GM18951 (cell line): ENCODE data around the gene TBC1D22A.

Experiments
- POLR2A ChIP-seq: IDR thresholded peaks from 4 replicates; pipeline ENCODE4 v1.6.1; 2011; ENCODE audit warnings: mild to moderate bottlenecking; ENCODE audit not compliant: insufficient read length, insufficient read depth; ENCODE audit errors: extremely low read depth
- in situ Hi-C: fragments of 300-500 bp; cut with MboI; formaldehyde crosslinking; loops from one replicate; pipeline ENCODE4 v1.12.0; 2022; ENCODE audit warnings: low sequenced_read_pairs, mixed read lengths, inconsistent platforms; ENCODE audit not compliant: unreplicated experiment

Gene TBC1D22A

DNA sequence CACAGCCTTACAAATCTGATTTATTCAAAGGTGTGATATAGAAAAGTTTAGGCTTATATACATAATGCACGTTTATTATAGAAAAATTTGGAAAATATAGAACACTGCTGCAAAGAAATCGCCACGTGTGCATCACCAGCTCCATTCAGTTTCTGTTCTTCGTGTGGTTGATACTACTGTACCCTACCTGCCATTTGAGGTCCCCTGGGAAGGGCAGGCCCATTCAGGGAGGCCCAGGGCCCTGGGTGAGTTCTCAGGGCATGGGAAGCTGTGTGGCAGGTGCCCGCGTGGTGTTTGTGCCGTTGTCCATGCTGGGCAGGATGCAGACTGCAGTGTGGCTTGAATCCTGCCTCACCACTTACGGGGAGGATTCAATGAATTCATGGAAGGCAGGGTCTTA, 60.8 kb downstream of the TBC1D22A start:
- in situ Hi-C loops, result no loop called here

DNA sequence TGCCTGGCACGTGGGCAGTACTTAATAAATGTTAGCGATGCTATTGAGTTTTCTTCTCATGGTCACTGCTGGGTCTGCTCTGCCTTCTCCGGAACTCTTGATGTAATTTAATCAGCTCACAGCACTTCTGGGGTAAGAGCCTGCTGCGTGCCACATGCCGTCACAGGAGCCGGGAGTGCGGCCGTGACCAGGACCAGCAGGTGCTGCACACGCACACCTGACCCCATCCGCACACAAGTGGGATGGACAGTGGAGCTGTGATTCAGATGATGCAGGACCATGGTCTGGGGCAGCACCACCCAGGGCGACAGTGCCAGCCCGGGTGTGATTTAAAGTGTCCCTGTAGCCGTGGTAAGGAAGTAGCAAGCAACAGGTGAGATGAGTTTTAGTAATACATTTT, 61.2 kb downstream of the TBC1D22A start:
- in situ Hi-C loops, result no loop called here

More for the DNA sequence above, 60.8 kb downstream of the TBC1D22A start:
- TF ChIP-seq POLR2A, result no peak

DNA sequence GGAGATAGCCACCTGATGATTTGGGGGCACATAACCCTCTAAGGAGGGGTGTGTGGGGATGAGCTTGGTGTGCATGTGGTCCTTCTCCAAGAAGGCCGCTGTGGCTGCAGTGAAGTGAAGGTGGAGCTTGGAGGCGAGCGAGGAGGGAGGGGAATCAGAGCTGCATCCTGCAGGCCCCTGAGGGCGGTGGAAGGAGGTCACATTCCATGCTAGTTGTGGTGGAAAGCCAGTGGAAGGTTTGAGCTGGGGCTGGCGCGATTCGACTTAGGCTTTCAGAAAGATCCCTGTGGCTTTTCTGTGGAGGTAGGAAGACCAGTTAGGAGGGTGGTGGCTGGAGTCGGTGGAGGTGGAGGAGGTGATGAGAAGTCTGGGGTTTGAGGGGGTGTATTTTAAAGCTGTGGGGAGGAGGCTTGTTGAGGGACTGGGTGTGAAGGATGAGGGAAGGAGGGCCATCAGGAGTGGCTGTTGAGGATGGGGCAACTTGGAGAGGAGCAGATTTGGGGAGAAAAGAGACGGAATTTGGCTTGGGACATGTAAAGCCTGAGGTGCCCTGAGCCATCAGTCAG, 62.0 kb downstream of the TBC1D22A start:
- TF ChIP-seq POLR2A, result no peak
- in situ Hi-C loops, result no loop called here

More for the DNA sequence above, 61.2 kb downstream of the TBC1D22A start:
- TF ChIP-seq POLR2A, result no peak

DNA sequence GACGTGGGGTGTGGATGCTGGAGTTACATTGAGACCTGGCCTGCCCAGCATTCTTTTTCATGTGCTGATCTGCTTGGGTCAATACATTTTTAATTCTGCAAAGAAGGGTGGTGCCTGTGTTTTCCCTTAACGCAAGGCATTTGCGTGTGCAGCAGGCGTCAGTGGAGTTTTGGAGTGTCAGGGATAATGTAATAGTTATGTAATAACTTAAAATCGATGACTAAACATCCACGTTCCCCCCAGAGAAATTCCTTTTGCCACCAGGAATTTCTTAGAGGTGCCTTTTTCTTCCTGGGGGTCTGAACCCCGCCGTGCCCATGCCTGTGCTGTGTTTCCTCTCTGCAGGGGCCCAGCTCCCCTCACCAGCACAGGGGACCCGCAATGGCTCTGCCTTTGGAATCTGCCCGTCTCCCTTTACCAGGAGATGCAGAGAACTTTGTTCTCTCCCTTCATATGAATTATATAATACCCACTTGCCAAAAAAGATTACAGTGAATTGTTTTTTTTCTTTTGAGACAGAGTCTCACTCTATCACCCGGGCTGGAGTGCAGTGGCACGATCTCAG, 62.6 kb downstream of the TBC1D22A start:
- no peak for TF ChIP-seq POLR2A
- in situ Hi-C loops, result no loop called here

DNA sequence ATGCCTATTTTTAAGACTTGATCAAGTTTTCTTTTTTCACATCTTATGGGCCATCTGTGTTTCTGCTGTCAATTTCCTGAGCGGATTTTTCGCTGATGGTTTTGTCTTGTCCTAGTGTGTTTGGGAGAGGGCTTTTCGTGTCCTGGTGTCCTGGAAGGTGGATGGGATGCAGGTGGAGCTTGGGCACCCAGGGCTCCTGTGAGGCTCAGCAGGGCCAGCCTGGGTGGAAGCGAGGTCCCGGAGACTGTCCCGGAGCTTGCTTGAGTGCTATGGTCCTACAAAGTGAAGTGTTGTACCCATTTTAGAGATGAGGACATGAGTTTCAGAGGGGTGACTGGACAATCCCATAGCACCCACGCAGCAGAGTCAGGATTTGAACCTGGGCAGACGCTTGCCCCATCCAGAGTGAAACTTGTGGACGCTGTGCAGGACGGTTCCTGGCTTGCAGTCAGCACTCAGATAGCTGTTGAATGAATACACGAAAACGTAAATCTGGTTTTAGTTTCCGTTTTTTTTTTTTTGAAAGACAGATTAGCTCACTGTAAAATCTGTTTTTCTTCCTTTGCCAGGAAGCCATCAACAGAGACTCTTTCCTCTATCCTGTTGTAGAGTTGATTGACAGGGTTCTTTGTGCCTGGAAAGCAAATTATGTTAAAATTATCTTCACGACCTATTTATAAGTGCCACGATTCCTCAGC, 64.1 kb downstream of the TBC1D22A start:
- no peak for TF ChIP-seq POLR2A
- in situ Hi-C loops, result no loop called here

DNA sequence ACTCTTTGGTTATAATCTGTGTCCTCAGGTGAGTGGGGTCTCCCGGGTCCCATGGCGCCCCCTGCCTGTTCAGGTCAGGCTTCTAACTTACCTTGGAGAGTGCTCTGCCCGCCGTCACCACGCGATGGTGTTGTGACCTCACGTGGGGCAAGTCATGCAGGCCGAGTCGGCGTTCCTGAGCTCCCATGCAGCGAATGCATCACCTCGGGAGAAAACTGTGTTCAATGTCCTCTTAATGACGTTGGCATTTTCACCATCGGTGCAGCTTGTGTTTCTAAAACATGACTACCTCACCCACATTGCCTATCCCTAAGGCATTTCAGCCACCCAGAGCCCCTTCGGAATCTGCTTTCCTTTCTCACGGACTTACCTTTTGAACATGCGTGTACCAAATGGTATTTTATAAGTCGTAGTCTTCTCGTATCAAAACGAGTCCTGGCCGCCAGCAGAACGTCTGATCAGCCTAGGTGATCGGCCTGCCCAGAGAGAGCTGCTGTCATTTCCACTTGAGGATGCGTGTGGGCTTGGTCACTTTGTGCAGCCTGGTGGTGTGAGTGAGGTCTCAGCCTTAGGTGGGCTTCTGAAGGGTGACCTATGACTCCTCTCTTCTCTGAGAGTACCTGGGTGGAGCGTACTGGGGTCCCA, 64.8 kb downstream of the TBC1D22A start:
- TF ChIP-seq POLR2A, result no peak
- in situ Hi-C loops, result no loop called here

DNA sequence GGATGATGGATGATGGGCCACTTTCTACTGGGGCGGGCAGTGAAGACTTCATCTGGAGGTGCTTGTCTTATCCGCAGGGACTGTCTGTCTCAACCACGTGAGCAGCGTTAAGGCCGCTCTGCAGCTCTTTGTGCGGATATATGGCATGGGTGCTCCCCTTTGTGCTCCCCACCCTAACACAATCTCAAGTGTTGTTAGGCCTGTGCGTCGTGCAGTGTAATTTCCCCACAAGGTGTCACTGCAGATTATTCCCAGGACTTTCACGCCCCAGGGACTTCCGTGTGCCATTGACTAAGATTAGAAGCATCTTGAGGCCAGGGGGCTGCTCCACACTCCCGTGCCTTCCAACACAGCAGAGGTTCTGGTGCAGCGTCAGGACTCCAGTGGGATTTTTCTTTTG, 65.3 kb downstream of the TBC1D22A start:
- in situ Hi-C loops, result no loop called here
- no peak for TF ChIP-seq POLR2A

DNA sequence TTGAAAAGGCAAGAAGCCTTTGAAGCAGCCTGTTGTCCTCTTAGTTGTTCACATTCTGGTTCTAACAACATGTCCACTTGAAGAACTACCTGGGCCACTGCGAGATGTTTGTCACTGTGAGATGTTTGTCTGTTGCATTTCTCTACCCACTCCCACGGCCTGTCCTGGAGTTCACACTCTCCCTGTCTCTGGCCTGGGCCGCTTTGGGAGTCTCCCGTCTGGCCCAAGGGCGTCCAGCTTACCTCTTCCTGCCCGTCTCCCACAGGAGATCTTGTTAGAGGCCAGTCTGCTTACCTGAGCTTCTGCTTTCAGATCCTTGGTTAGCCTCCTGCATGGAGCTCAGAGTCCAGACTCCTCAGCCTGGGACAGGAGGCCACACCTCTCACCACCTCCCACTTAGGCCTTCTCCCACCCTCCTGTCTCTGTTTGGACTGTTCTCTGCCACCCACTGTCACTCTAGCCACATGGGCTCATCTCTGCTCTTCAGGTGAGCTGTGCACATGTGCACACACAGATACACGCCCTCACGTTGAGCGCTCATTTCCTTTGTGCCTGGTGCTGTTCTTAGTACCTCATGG, 66.0 kb downstream of the TBC1D22A start:
- in situ Hi-C loops, result no loop called here
- TF ChIP-seq POLR2A, result no peak

DNA sequence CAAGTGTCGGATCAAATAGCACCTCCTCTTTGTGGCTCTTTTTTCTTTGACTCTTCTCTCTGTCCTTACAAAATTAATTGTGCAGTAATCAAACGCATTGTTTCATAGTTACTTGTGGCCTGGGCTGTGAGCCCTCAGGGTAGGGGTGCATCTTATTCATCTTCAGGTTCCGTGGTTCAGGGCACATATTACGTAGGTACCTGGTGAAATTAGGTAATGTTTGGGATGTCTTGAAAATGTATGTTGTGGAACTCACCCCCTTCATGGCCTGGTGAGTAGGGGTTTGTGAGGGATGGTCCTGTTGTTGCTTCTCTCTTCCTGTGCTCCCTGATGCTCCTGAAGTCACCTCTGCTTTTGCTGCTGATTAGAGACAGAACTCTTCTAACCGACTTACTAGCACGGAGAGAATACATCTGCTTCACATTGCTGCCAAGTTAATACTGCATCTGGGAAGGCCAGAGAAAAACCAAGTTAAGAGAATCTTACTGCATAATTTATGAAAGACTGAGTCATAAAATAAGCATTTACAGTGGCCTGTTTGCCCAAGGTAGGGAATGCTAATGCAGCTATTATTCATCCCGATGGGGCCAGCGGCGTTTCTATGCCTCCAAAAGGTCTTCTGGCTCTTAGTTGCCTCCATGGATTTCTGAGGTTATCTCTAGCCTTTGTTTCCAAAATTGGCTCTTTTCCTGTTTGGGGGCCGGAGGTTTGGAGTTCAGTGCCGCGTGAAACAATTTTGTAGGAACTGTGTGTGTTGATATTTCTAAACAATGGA, 66.9 kb downstream of the TBC1D22A start:
- in situ Hi-C loops, result no loop called here
- TF ChIP-seq POLR2A, result no peak

DNA sequence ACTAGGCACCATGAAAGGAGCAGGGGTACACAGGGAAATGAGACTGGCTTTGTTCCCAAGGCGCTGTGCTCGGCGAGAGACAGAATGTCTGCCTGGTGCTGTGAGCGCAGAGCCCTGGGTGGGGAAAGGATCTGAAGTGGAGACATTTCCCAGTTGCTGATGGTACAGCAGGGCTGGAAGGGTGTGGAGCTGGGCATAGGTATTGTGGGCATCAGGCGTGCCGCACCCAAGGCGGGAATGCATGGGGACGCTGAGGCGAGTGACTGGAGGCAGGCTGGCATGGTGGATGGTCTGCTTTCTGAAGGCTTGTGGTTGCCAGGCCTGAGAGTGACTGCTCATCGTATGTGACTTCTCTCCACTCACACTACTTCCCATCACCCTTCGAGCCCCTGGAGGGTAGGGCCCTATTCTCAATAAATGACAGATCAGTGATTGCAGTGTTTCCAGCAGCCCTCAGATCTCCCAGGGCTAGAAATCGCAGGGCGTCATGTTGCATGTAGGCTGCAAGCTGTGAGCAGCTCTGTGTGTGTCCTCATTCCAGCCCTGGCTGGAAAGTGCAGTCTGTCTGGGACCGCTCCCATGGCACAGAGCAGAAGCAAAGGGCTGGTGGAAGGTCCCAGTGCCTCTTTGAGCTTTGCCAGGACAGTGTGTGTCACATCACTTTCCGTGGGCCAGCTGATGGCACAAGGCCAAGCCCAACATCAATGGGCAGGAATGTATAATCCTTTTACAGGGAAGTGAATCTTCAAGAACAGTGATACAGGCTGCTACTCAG, 67.7 kb downstream of the TBC1D22A start:
- in situ Hi-C loops, result no loop called here

DNA sequence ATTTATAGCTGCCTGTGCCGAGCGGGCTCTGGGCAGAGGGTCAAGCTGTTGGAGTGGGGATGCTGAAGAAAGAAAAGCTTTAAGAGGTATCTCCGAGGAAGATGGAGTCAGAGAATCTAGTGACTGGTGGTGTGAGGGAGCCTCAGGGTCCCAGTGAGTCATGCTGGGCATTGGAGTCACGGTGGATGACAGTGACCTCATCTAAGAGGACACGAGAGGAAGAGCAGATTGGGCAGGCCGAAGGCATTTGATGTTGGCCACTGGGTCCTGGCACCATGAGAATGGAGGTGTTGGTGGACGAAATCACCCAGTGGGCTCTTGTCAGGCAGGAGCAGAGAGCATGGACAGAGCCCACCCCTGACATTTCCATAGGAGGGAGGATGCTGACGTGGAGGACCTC, 68.4 kb downstream of the TBC1D22A start:
- no peak for TF ChIP-seq POLR2A
- in situ Hi-C loops, result no loop called here

More for the DNA sequence above, 67.7 kb downstream of the TBC1D22A start:
- no peak for TF ChIP-seq POLR2A

DNA sequence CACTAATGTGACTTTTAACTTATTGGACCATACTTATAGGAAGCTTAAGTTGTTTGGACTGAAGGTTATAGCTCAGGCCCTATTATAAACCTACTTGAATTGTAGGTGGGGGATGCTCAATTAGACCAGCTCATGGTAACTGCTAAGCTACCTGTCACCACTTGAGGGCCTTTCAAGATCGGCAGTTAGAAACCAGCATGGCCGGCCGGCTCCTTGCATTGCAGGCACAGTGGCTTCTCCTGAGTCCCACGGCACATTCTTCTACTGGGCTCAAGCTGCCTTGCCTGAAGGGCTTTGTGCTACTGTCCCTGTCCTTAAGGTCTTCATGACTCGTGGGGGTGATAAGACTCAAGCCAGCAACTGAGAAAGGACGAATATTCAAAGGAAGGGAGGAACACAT, 70.8 kb downstream of the TBC1D22A start:
- in situ Hi-C loops, result no loop called here
- TF ChIP-seq POLR2A, result no peak
